HepG2 (cell line): ENCODE data around the gene MAPK12. TPM values are rescaled to one million over a fixed set of nuclear protein-coding genes. Genes with fewer than 3 reads are reported as not detected.

Experiments used
- AGO2 ChIP-seq: fragments of 200-400 bp; formaldehyde crosslinking; optimal IDR thresholded peaks from 2 replicates; pipeline ENCODE3; 2017; ENCODE audit warnings: mild to moderate bottlenecking, low read depth, low read length, moderate library complexity
- GTF3A ChIP-seq: sonication (generic); formaldehyde crosslinking; conservative IDR thresholded peaks from 2 replicates; pipeline ENCODE4 v1.4.0; 2020; ENCODE audit warnings: mild to moderate bottlenecking, missing genetic modification reagents
- GZF1 ChIP-seq: sonication (generic); formaldehyde crosslinking; IDR thresholded peaks from 2 replicates; pipeline ENCODE4 v1.5.1; 2020; ENCODE audit warnings: mild to moderate bottlenecking, missing genetic modification reagents
- HOXA5 ChIP-seq: sonication (generic); formaldehyde crosslinking; IDR thresholded peaks from 2 replicates; pipeline ENCODE4 v1.4.0; 2020; ENCODE audit warnings: missing genetic modification reagents
- IKZF1 ChIP-seq: fragments of 450-650 bp; IDR thresholded peaks from 2 replicates; pipeline ENCODE4 v1.7.1; 2016
- MED1 ChIP-seq: sonication (generic); formaldehyde crosslinking; IDR thresholded peaks from 2 replicates; pipeline ENCODE4 v1.4.0; 2020; ENCODE audit warnings: missing genetic modification reagents
- PAWR ChIP-seq: sonication (generic); formaldehyde crosslinking; IDR thresholded peaks from 2 replicates; pipeline ENCODE4 v1.4.0; 2020; ENCODE audit warnings: missing genetic modification reagents, mild to moderate bottlenecking, borderline replicate concordance
- PHF5A ChIP-seq: IDR thresholded peaks from one replicate; pipeline ENCODE4 v1.6.1; 2018; ENCODE audit warnings: low read depth, missing genetic modification reagents; ENCODE audit not compliant: unreplicated experiment
- PLRG1 ChIP-seq: fragments of 450-650 bp; conservative IDR thresholded peaks from 2 replicates; pipeline ENCODE4 v1.6.1; 2016
- RARA ChIP-seq: IDR thresholded peaks from 2 replicates; pipeline ENCODE4 v1.6.1; 2016; ENCODE audit warnings: missing genetic modification reagents, missing compliant biosample characterization
- SMAD3 ChIP-seq: sonication (generic); formaldehyde crosslinking; IDR thresholded peaks from 2 replicates; pipeline ENCODE4 v1.4.0; 2020; ENCODE audit warnings: missing genetic modification reagents
- SMYD3 ChIP-seq: sonication (generic); formaldehyde crosslinking; IDR thresholded peaks from 2 replicates; pipeline ENCODE4 v1.8.1; 2023; ENCODE audit warnings: mild to moderate bottlenecking, missing genetic modification reagents
- YEATS2 ChIP-seq: sonication (generic); formaldehyde crosslinking; IDR thresholded peaks from 2 replicates; pipeline ENCODE4 v1.4.0; 2020; ENCODE audit warnings: missing genetic modification reagents, borderline replicate concordance
- ZBTB21 ChIP-seq: sonication (generic); formaldehyde crosslinking; IDR thresholded peaks from 2 replicates; pipeline ENCODE4 v1.4.0; 2020; ENCODE audit warnings: missing genetic modification reagents
- ZFP36L1 ChIP-seq: sonication (generic); formaldehyde crosslinking; IDR thresholded peaks from 2 replicates; pipeline ENCODE4 v1.8.0; 2022; ENCODE audit warnings: mild to moderate bottlenecking, missing genetic modification reagents, moderate library complexity
- ZKSCAN5 ChIP-seq: sonication (generic); formaldehyde crosslinking; IDR thresholded peaks from 2 replicates; pipeline ENCODE4 v1.5.1; 2020; ENCODE audit warnings: mild to moderate bottlenecking, missing genetic modification reagents
- ZNF207 ChIP-seq: fragments of 450-650 bp; IDR thresholded peaks from 2 replicates; pipeline ENCODE4 v1.6.1; 2016; ENCODE audit warnings: antibody characterized with exemption, borderline replicate concordance
- ZNF547 ChIP-seq: sonication (generic); formaldehyde crosslinking; IDR thresholded peaks from 2 replicates; pipeline ENCODE4 v1.5.1; 2020; ENCODE audit warnings: mild to moderate bottlenecking, missing genetic modification reagents
- ZNF558 ChIP-seq: sonication (generic); formaldehyde crosslinking; IDR thresholded peaks from 2 replicates; pipeline ENCODE4 v1.9.0; 2022; ENCODE audit warnings: mild to moderate bottlenecking, missing genetic modification reagents, borderline replicate concordance
- ZNF569 ChIP-seq: sonication (generic); formaldehyde crosslinking; IDR thresholded peaks from 2 replicates; pipeline ENCODE4 v1.5.0; 2020; ENCODE audit warnings: mild to moderate bottlenecking, missing genetic modification reagents, moderate library complexity, borderline replicate concordance
- polyA plus RNA-seq, 8 experiments: library from polyadenylated mRNA; depleted of rRNA in 3 of 8; stranded (reverse) in 7 of 8; unstranded in 1 of 8; fragments of >200 nt; fragmentation: Illumina TruSeq in 4 of 8; extraction: Trizol in 4 of 8; gene quantifications; 2 replicates each; pipeline versions ENCODE4 v1.2.1 to v1.2.3, GENCODE V29; 2011 to 2016; ENCODE audit warnings: low read depth in 4 of 8, missing spikeins in 1 of 8, mixed read lengths in 1 of 8; ENCODE audit not compliant: insufficient read depth in 1 of 8
- total RNA-seq, 5 experiments: library from RNA; depleted of rRNA; stranded (reverse); fragments of >200 nt; fragmentation: Illumina TruSeq; extraction: Trizol; gene quantifications; 2 replicates each; pipeline ENCODE4 v1.2.3, GENCODE V29; 2016; ENCODE audit warnings: low read depth in 1 of 5
- TF ChIP-seq, protein P1 (sequence below): sonication (generic); formaldehyde crosslinking; IDR thresholded peaks from 2 replicates; pipeline ENCODE4 v1.4.0; 2020; ENCODE audit warnings: missing genetic modification reagents, mild to moderate bottlenecking, borderline replicate concordance
- TF ChIP-seq, protein P2 (sequence below): sonication (generic); formaldehyde crosslinking; IDR thresholded peaks from 2 replicates; pipeline ENCODE4 v1.8.0; 2022; ENCODE audit warnings: missing genetic modification reagents, mild to moderate bottlenecking, moderate library complexity, borderline replicate concordance
- TF ChIP-seq, protein P3 (sequence below): sonication (generic); formaldehyde crosslinking; IDR thresholded peaks from 2 replicates; pipeline ENCODE4 v1.5.0; 2020; ENCODE audit warnings: missing genetic modification reagents
- TF ChIP-seq, protein P4 (sequence below): sonication (generic); formaldehyde crosslinking; IDR thresholded peaks from 2 replicates; pipeline ENCODE4 v1.5.1; 2020; ENCODE audit warnings: mild to moderate bottlenecking, missing genetic modification reagents

The MAPK12 gene
- total and polyA plus RNA-seq, 2 of the 13 experiments (the other 11 are each of a cell fraction or from before 2014, with no cell fraction given) = 22.2 to 23.3 TPM

DNA sequence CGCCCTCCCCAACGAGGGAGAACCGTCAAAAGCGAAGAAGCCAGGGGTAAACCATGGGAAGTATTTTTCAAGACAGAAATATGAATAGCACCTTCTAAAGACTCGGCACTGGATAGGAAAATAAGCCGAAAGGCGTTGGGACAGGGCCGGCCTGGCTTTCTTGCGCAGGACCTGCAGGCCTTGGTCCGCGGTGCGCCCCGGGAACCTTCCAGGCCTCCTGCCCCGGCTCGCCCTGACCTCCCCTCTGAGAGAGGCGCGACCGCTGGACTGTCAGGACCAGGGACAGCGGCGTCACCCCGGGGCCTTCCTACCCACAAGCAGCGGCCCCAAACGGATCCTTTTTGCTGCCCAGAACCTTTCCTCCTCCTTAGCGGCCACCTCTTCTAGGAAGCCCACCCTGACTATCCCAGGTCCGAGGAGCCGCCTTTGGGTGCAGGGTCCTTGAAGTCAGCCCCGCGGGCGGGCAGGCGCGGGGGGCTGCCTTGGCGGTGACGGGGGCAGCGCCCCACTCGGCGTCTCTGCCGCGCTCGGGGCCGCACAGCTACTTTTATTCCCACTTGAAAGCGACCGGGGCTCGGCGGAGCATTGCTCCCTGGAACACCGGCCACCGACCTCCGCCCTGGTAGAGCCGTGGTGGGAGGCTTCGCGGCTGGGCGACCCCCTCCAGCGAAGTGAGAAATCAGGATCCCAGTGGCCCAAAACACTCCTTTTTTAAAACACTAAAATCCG, 9.3 kb upstream of the MAPK12 start (continued):
- TF ChIP-seq, protein P1, sequence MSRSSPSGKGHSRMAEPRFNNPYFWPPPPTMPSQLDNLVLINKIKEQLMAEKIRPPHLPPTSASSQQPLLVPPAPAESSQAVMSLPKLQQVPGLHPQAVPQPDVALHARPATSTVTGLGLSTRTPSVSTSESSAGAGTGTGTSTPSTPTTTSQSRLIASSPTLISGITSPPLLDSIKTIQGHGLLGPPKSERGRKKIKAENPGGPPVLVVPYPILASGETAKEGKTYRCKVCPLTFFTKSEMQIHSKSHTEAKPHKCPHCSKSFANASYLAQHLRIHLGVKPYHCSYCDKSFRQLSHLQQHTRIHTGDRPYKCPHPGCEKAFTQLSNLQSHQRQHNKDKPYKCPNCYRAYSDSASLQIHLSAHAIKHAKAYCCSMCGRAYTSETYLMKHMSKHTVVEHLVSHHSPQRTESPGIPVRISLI (CRISPR knock-in tag) = no peak
- TF ChIP-seq ZNF547 (CRISPR knock-in tag) = peak; percentile 74
- TF ChIP-seq ZNF558 = peak; percentile 47; the same call in 1 of the 2 replicates
- TF ChIP-seq ZKSCAN5 (CRISPR knock-in tag) = 0 out of 2 replicates have a peak, but pooled peaks have one; percentile 56
- TF ChIP-seq ZNF569 (CRISPR knock-in tag) = no peak
- TF ChIP-seq, protein P2, sequence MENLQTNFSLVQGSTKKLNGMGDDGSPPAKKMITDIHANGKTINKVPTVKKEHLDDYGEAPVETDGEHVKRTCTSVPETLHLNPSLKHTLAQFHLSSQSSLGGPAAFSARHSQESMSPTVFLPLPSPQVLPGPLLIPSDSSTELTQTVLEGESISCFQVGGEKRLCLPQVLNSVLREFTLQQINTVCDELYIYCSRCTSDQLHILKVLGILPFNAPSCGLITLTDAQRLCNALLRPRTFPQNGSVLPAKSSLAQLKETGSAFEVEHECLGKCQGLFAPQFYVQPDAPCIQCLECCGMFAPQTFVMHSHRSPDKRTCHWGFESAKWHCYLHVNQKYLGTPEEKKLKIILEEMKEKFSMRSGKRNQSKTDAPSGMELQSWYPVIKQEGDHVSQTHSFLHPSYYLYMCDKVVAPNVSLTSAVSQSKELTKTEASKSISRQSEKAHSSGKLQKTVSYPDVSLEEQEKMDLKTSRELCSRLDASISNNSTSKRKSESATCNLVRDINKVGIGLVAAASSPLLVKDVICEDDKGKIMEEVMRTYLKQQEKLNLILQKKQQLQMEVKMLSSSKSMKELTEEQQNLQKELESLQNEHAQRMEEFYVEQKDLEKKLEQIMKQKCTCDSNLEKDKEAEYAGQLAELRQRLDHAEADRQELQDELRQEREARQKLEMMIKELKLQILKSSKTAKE (CRISPR knock-in tag) = no peak
- no peak for TF ChIP-seq PHF5A (CRISPR knock-in tag)
- TF ChIP-seq ZFP36L1 (CRISPR knock-in tag) = no peak
- TF ChIP-seq ZBTB21 (CRISPR knock-in tag) = peak; percentile 30; the same call in 1 of the 2 replicates
- TF ChIP-seq AGO2 = no peak
- no peak for TF ChIP-seq ZNF207
- 0 out of 2 replicates have a peak, but pooled peaks have one; percentile 64 for TF ChIP-seq GTF3A (CRISPR knock-in tag)
- no peak for TF ChIP-seq IKZF1
- no peak for TF ChIP-seq PLRG1
- TF ChIP-seq GZF1 (CRISPR knock-in tag) = peak; percentile 58; the same call in 1 of the 2 replicates
- peak; percentile 92 for TF ChIP-seq HOXA5 (CRISPR knock-in tag)
- TF ChIP-seq RARA (CRISPR knock-in tag) = peak; percentile 72
- TF ChIP-seq PAWR (CRISPR knock-in tag) = no peak
- TF ChIP-seq MED1 = no peak; the same call in 1 of the 2 replicates
- TF ChIP-seq, protein P3, sequence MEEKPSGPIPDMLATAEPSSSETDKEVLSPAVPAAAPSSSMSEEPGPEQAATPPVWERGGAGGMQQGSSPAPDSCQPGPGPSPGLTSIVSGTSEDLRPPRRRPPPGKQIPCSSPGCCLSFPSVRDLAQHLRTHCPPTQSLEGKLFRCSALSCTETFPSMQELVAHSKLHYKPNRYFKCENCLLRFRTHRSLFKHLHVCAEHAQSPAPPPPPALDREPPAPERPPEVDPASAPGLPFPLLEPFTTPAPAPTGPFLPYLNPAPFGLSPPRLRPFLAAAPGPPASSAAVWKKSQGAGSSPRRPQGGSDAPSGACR (CRISPR knock-in tag) = no peak
- peak; percentile 70; the same call in 1 of the 2 replicates for TF ChIP-seq YEATS2 (CRISPR knock-in tag)
- TF ChIP-seq SMYD3 (CRISPR knock-in tag) = no peak
- TF ChIP-seq, protein P4, sequence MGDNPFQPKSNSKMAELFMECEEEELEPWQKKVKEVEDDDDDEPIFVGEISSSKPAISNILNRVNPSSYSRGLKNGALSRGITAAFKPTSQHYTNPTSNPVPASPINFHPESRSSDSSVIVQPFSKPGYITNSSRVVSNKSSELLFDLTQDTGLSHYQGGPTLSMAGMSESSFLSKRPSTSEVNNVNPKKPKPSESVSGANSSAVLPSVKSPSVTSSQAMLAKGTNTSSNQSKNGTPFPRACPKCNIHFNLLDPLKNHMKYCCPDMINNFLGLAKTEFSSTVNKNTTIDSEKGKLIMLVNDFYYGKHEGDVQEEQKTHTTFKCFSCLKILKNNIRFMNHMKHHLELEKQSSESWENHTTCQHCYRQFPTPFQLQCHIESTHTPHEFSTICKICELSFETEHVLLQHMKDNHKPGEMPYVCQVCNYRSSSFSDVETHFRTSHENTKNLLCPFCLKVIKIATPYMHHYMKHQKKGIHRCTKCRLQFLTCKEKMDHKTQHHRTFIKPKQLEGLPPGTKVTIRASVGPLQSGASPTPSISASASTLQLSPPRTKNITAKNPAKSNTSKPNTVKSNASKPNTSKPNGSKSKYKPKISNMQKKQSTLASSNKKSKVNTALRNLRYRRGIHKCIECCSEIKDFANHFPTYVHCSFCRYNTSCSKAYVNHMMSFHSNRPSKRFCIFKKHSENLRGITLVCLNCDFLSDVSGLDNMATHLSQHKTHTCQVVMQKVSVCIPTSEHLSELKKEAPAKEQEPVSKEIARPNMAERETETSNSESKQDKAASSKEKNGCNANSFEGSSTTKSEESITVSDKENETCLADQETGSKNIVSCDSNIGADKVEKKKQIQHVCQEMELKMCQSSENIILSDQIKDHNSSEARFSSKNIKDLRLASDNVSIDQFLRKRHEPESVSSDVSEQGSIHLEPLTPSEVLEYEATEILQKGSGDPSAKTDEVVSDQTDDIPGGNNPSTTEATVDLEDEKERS (CRISPR knock-in tag) = no peak; the same call in 1 of the 2 replicates
- TF ChIP-seq SMAD3 (CRISPR knock-in tag) = peak; percentile 85; the same call in 1 of the 2 replicates
